IPS-18c (cell line): Measurements from ENCODE around the gene FOLR1.
A peak's percentile ranks its signal among the peaks of the same experiment; 100 is the strongest.

Experiments
- H3K4me3 ChIP-seq: 2 replicates; pipeline ENCODE4 v1.7.0; 2013; ENCODE audit warnings: low read depth, mild to moderate bottlenecking, low read length, moderate library complexity; ENCODE audit not compliant: insufficient read depth
- H3K9me3 ChIP-seq: one replicate; pipeline ENCODE4 v1.6.1; 2013; ENCODE audit warnings: mild to moderate bottlenecking, low read length, moderate library complexity; ENCODE audit not compliant: control insufficient read depth, insufficient read depth

Gene FOLR1

GRCh38 chr11:72239313-72239848, 47.4 kb downstream of the FOLR1 start:
- Histone ChIP-seq H3K4me3 (peak overlapping the region; percentile 44; the same call in 1 of the 2 replicates), H3K9me3 (no peaks in the 10 kb centered on the region)

- Histone ChIP-seq H3K4me3 (peak overlapping the region; percentile 44), H3K9me3 (no peaks in the 10 kb centered on the region)
These were observed 48.0 kb downstream of the FOLR1 start for GRCh38 chr11:72239849-72240460.

GRCh38 chr11:72240461-72241290, 48.7 kb downstream of the FOLR1 start:
- Histone ChIP-seq H3K4me3 (peak overlapping the region; percentile 44), H3K9me3 (no peaks in the 10 kb centered on the region)

- no peaks in the 10 kb centered on the region for H3K9me3 ChIP-seq
These were observed 49.4 kb downstream of the FOLR1 start for GRCh38 chr11:72241291-72241781.

GRCh38 chr11:72242141-72242540, 50.2 kb downstream of the FOLR1 start:
- H3K4me3 ChIP-seq: no peak overlapping the region
- H3K9me3 ChIP-seq: no peaks in the 10 kb centered on the region

More at GRCh38 chr11:72241291-72241781, 49.4 kb downstream of the FOLR1 start:
- H3K4me3 ChIP-seq: 0 out of 2 replicates have a peak overlapping the region, but pooled peaks have one; percentile 5

GRCh38 chr11:72243173-72244059, 51.5 kb downstream of the FOLR1 start:
- no peaks in the 10 kb centered on the region for H3K9me3 ChIP-seq
- H3K4me3 ChIP-seq: peak overlapping the region; percentile 65; the same call in 1 of the 2 replicates

- H3K9me3 ChIP-seq: no peaks in the 10 kb centered on the region
- H3K4me3 ChIP-seq: peak within 1 kb of the TSS; percentile 65
These were observed 52.1 kb downstream of the FOLR1 start, which contains the start of gene PHOX2A for GRCh38 chr11:72244060-72244360. Gene PHOX2A (minus strand): TSS chr11:72244176. CDS start chr11:72244004, 172 bp downstream.

GRCh38 chr11:72244361-72245262, 52.7 kb downstream of the FOLR1 start:
- Histone ChIP-seq H3K9me3 (no peaks in the 10 kb centered on the region), H3K4me3 (peak overlapping the region; percentile 65)

GRCh38 chr11:72245263-72245816, 53.4 kb downstream of the FOLR1 start:
- peak overlapping the region; percentile 65 for H3K4me3 ChIP-seq
- H3K9me3 ChIP-seq: no peaks in the 10 kb centered on the region
